Endothelial cell of umbilical vein (primary cell): Measurements from ENCODE around the gene ATAT1. TPM values are rescaled to one million over a fixed set of nuclear protein-coding genes. Genes with fewer than 3 reads are reported as not detected.

ENCODE experiments used
- BruUV-seq: library from RNA; stranded (reverse); fragments of 400-500 nt; replicated peaks from 2 replicates; lab custom pipeline; 2021; lab: Mats Ljungman, UMichigan
- CTCF ChIA-PET: fragments of 300-600, 350-600 bp; sonication (Branson Sonifier 250); formaldehyde crosslinking; loops from one replicate; lab custom pipeline; 2021; ENCODE audit warnings: antibody characterized with exemption, inconsistent platforms; lab: Charles Lee
- POLR2A ChIA-PET: fragments of 300-600, 350-600 bp; sonication (Branson Sonifier 250); formaldehyde crosslinking; loops from one replicate; lab custom pipeline; 2021; ENCODE audit warnings: antibody characterized with exemption, inconsistent platforms; lab: Charles Lee
- DNase-seq: peaks from one replicate; pipeline ENCODE4 v3.0.0-alpha.2; 2011; ENCODE audit warnings: low read depth, low spot score
- FAIRE-seq: peaks from 2 replicates; lab custom pipeline; 2011; peaks lifted over from hg19 to GRCh38; lab: Jason Lieb, UNC
- H2AFZ ChIP-seq: 2 replicates; pipeline ENCODE4 v1.6.0; 2012; ENCODE audit warnings: low read depth, low read length, control low read depth, inconsistent platforms
- H3K27ac ChIP-seq: 2 replicates; pipeline ENCODE4 v1.5.1; 2011; ENCODE audit warnings: low read depth, mild to moderate bottlenecking, control low read depth, low read length, moderate library complexity; ENCODE audit not compliant: insufficient read depth
- H3K27me3 ChIP-seq, 2 experiments: 2 replicates each; pipeline versions ENCODE4 v1.6.0 to v1.6.1; 2011; ENCODE audit warnings: low read length in 2 of 2, mixed read lengths in 1 of 2; ENCODE audit not compliant: control insufficient read depth in 2 of 2, insufficient read depth in 2 of 2
- H3K36me3 ChIP-seq, 2 experiments: 2 replicates in 1 of 2; 3 replicates in 1 of 2; pipeline ENCODE4 v1.5.1; 2011; ENCODE audit warnings: low read length in 2 of 2, mild to moderate bottlenecking in 1 of 2, moderate library complexity in 1 of 2; ENCODE audit not compliant: control insufficient read depth in 2 of 2, insufficient read depth in 2 of 2; ENCODE audit errors: extremely low read depth in 1 of 2
- H3K4me1 ChIP-seq: 3 replicates; pipeline ENCODE4 v1.5.1; 2011; ENCODE audit warnings: mild to moderate bottlenecking, low read length; ENCODE audit not compliant: control insufficient read depth, insufficient read depth; ENCODE audit errors: extremely low read depth
- H3K4me2 ChIP-seq: 2 replicates; pipeline ENCODE4 v1.6.1; 2011; ENCODE audit warnings: low read length, control low read depth, mixed read lengths; ENCODE audit not compliant: insufficient read depth
- H3K4me3 ChIP-seq, 3 experiments: fragments of 200-600 bp in 1 of 3; sonication (generic), shearing (Covaris generic) in 1 of 3; replicated peaks in 1 of 3; 2 replicates each; pipeline ENCODE4 v1.5.1; 2011 to 2016; ENCODE audit warnings: control low read depth in 3 of 3, low read length in 3 of 3, mild to moderate bottlenecking in 2 of 3, inconsistent platforms in 1 of 3, low read depth in 1 of 3, moderate library complexity in 1 of 3; ENCODE audit not compliant: insufficient read depth in 1 of 3
- H3K79me2 ChIP-seq: 2 replicates; pipeline ENCODE4 v1.6.0; 2012; ENCODE audit warnings: low read length, inconsistent platforms; ENCODE audit not compliant: control insufficient read depth, insufficient read depth
- H3K9ac ChIP-seq: replicated peaks from 2 replicates; pipeline ENCODE3; 2011; ENCODE audit warnings: low read length, control low read depth; ENCODE audit not compliant: insufficient read depth; ENCODE audit errors: extremely low read depth
- H3K9me1 ChIP-seq: replicated peaks from 3 replicates; pipeline ENCODE4 v1.6.0; 2011; ENCODE audit warnings: mild to moderate bottlenecking, low read length; ENCODE audit not compliant: control insufficient read depth, insufficient read depth; ENCODE audit errors: extremely low read depth
- H3K9me3 ChIP-seq: replicated peaks from 2 replicates; pipeline ENCODE4 v1.5.1; 2012; ENCODE audit warnings: low read length, inconsistent platforms; ENCODE audit not compliant: control insufficient read depth, insufficient read depth
- H4K20me1 ChIP-seq: replicated peaks from 2 replicates; pipeline ENCODE3; 2011; ENCODE audit warnings: mild to moderate bottlenecking, low read length; ENCODE audit not compliant: control insufficient read depth, insufficient read depth; ENCODE audit errors: extremely low read depth
- EZH2 ChIP-seq: IDR thresholded peaks from 2 replicates; pipeline ENCODE4 v1.6.1; 2012; ENCODE audit warnings: borderline replicate concordance, low read depth, mild to moderate bottlenecking, moderate library complexity, low read length, inconsistent platforms; ENCODE audit not compliant: severe bottlenecking
- FOS ChIP-seq: IDR thresholded peaks from 2 replicates; pipeline ENCODE4 v1.6.1; 2011; ENCODE audit warnings: mild to moderate bottlenecking, low read length, moderate library complexity, borderline replicate concordance; ENCODE audit not compliant: insufficient read depth
- GATA2 ChIP-seq: IDR thresholded peaks from 2 replicates; pipeline ENCODE4 v1.7.0; 2011; ENCODE audit warnings: low read depth, mild to moderate bottlenecking, moderate library complexity, mixed read lengths, low read length; ENCODE audit not compliant: insufficient read length, insufficient read depth
- JUN ChIP-seq: IDR thresholded peaks from 2 replicates; pipeline ENCODE4 v1.6.1; 2011; ENCODE audit warnings: borderline replicate concordance, low read depth; ENCODE audit not compliant: insufficient read length, insufficient read depth
- MYC ChIP-seq: IDR thresholded peaks from one replicate; pipeline ENCODE4 v1.6.1; 2011; ENCODE audit warnings: mild to moderate bottlenecking, low read depth, low read length
- POLR2A ChIP-seq: IDR thresholded peaks from 2 replicates; pipeline ENCODE4 v1.6.1; 2012; ENCODE audit warnings: low read depth, mild to moderate bottlenecking, control low read depth, low read length
- POLR2AphosphoS5 ChIP-seq: IDR thresholded peaks from 2 replicates; pipeline ENCODE4 v1.6.1; 2012; ENCODE audit warnings: low read depth, mild to moderate bottlenecking, control low read depth, low read length, moderate library complexity; ENCODE audit not compliant: insufficient read depth
- dilution Hi-C: fragments of 300-500 bp; cut with MboI; formaldehyde crosslinking; loops from one replicate; pipeline ENCODE4 v1.15.0; 2019; ENCODE audit warnings: low sequenced_read_pairs; ENCODE audit not compliant: extremely low pct_ligation_motif_present
- intact Hi-C: fragments of 100-400 bp; cut with micrococcal nuclease; formaldehyde crosslinking; loops from one replicate; pipeline ENCODE4 v1.10.0; 2022
- polyA plus RNA-seq, 4 experiments: library from polyadenylated mRNA; depleted of rRNA in 3 of 4; stranded (reverse) in 3 of 4; unstranded in 1 of 4; fragments of >200 nt; gene quantifications; 2 replicates each; pipeline versions ENCODE4 v1.2.1 to v1.2.3, GENCODE V29; 2011 to 2012; ENCODE audit warnings: missing spikeins in 1 of 4
- total RNA-seq: library from RNA; stranded (reverse); gene quantifications from 2 replicates; pipeline ENCODE4 v1.2.3, GENCODE V29; 2021
- TF ChIP-seq, protein P1 (sequence below), 2 donors: IDR thresholded peaks; 1 replicate in 1 of 2; 2 replicates in 1 of 2; pipeline ENCODE4 v1.5.1; 2011; ENCODE audit warnings: low read length in 2 of 2, mild to moderate bottlenecking in 2 of 2, moderate library complexity in 2 of 2, control low read depth in 1 of 2, inconsistent platforms in 1 of 2, low read depth in 1 of 2; ENCODE audit not compliant: insufficient read depth in 1 of 2; ENCODE audit errors: extremely low read depth in 1 of 2
- TF ChIP-seq, protein P2 (sequence below): IDR thresholded peaks from 2 replicates; pipeline ENCODE4 v1.6.1; 2011; ENCODE audit not compliant: insufficient read depth, insufficient read length

Gene ATAT1
- total and polyA plus RNA-seq, 2 donors (not counting 3 experiments of a cell fraction or from before 2014, with no cell fraction given), result 17.4 to 18.4 TPM

DNA sequence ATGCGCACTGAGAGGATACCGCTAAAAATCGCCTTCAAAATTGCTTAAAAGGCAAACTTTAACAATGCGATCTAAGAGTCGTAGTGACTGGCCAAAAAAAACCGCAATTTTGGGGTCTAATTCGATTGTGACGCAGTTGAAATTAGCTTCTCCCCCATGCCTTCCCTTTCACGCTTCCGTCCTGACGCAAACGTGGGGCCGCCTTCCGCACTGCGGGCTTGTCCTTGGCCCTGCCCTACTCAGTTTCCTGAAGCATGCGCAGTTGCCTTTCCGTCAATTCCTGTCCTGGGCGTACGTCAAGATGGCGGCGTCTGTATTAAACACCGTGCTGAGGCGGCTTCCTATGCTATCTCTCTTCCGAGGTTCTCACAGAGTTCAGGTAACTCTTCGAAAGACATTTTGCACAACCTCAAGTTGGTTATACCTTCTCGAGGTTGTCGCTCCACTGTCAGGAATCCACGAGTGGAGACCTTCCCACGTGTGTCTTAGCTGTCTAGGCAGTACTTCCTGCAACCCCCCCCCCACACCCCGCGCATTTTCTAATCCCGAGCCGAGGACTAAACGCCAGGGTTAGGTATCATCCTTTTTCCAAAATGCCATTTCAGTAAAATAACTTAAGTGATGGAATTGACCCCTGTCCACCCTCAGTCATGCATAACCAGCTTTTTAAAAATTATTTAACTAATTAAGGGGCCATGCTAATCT lies 9.0 kb upstream of the ATAT1 start, which contains the start of gene MRPS18B:
Gene MRPS18B (plus strand): TSS at position 276 of the 705 bp plus-strand sequence. CDS start 26 bp downstream, at position 302.
- ChIA-PET CTCF (interaction anchor here (0.7 to 1.6 kb wide), 4 partner anchors 48 to 113 kb away, joined by 3 to 17 read pairs (median 4); no protein-coding TSS in a partner anchor), POLR2A (interaction anchor here (0.7 kb wide), 2 partner anchors 13 to 20 kb away, joined by 3 to 8 read pairs; no protein-coding TSS in a partner anchor)
- peak within 1 kb of the TSS; percentile 67 for H2AFZ ChIP-seq
- BruUV-seq, result TSS peak; percentile 68
- intact Hi-C loops (loop anchor here (1.0 kb wide), 4 partner anchors 30 to 100 kb away; partner anchors contain the start of genes ABCF1, C6orf136, GNL1 and MDC1), dilution Hi-C loops (no loop called here)
- H3K79me2 ChIP-seq, result peaks cover 35% of the 10 kb centered on the region
- H3K27me3 ChIP-seq, result no peaks in the 10 kb centered on the region
- no peaks in the 10 kb centered on the region for H4K20me1 ChIP-seq
- no peaks in the 10 kb centered on the region for H3K9me3 ChIP-seq
- peak within 1 kb of the TSS; percentile 96 for H3K27ac ChIP-seq
- TF ChIP-seq EZH2, result no peak
- TF ChIP-seq POLR2AphosphoS5, result peak; percentile 86
- TF ChIP-seq, protein P1, sequence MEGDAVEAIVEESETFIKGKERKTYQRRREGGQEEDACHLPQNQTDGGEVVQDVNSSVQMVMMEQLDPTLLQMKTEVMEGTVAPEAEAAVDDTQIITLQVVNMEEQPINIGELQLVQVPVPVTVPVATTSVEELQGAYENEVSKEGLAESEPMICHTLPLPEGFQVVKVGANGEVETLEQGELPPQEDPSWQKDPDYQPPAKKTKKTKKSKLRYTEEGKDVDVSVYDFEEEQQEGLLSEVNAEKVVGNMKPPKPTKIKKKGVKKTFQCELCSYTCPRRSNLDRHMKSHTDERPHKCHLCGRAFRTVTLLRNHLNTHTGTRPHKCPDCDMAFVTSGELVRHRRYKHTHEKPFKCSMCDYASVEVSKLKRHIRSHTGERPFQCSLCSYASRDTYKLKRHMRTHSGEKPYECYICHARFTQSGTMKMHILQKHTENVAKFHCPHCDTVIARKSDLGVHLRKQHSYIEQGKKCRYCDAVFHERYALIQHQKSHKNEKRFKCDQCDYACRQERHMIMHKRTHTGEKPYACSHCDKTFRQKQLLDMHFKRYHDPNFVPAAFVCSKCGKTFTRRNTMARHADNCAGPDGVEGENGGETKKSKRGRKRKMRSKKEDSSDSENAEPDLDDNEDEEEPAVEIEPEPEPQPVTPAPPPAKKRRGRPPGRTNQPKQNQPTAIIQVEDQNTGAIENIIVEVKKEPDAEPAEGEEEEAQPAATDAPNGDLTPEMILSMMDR (IDR thresholded peaks at IDR 0.05; ENCODE audit: extremely low read depth in 1 of 2, insufficient read depth in 1 of 2, low read depth in 1 of 2, low read length in 2 of 2), result no peak
- TF ChIP-seq POLR2A, result peak; percentile 95
- no peak for TF ChIP-seq JUN
- peak; percentile 62 for TF ChIP-seq MYC
- no peak for TF ChIP-seq GATA2
- TF ChIP-seq FOS, result no peak
- TF ChIP-seq, protein P2, sequence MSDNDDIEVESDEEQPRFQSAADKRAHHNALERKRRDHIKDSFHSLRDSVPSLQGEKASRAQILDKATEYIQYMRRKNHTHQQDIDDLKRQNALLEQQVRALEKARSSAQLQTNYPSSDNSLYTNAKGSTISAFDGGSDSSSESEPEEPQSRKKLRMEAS, result peak; percentile 81
- peak within 1 kb of the TSS; percentile 99 for H3K9ac ChIP-seq
- FAIRE-seq, result no peak
- H3K4me1 ChIP-seq, result peaks cover 20% of the 10 kb centered on the region
- peak within 1 kb of the TSS; percentile 99 for H3K4me2 ChIP-seq
- H3K4me3 ChIP-seq, result peak within 1 kb of the TSS; percentile 51 to 84 (median 73)
- peaks cover 5 to 10% of the 10 kb centered on the region in 2 experiments for H3K36me3 ChIP-seq
- H3K9me1 ChIP-seq, result no peaks in the 10 kb centered on the region
- DNase-seq, result peak; percentile 99
